ENCODE measurements around the gene LRRC8B. TPM values are rescaled to one million over a fixed set of nuclear protein-coding genes. Genes with fewer than 3 reads are reported as not detected.

Gene LRRC8B
- total and polyA plus RNA-seq, 9 of the 15 experiments (the other 6 are each of a cell fraction or from before 2014, with no cell fraction given): 4.3 to 43.7 (median 14.4) TPM

DNA sequence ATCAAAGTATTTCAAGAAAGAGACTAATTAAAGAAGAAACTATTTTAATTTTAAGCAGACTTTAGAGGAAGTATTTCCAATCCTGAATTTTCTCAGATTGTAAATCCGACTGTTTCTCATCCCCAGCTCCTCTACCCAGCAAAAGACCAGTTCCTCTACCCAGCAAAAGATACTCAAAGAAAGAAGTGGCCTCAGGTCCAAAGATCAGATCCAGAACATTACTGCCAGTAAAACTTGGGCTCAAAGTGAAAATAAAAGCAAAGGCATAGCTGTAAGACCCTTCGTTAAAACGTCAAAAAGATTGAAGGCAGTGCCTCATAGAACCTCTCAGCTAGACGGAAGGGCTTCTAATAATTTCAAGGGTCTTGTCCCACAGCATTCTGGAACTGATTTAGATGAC, 50.0 kb downstream of the LRRC8B start:
- CTCF ChIA-PET (ENCODE audit: low intra/inter-chr PET ratio): no interaction called here
- DNase-seq (ENCODE audit: extremely low read depth in 1 of 4, low spot score in 3 of 4) (no peak), ATAC-seq (no peak), FAIRE-seq (no peak)
- no peaks in the 10 kb centered on the region for H3K9me3 ChIP-seq (replicated peaks; ENCODE audit: control insufficient read depth, insufficient read depth, low read depth, low read length)
- no peaks in the 10 kb centered on the region for H3K9me1 ChIP-seq (ENCODE audit: control insufficient read depth, insufficient read depth, low read length)
- H3K27ac ChIP-seq (ENCODE audit: extremely low read depth, low read depth, low read length): no peak overlapping the region
- H3K4me3 ChIP-seq: no peak overlapping the region
- in situ Hi-C loops (cut with MboI): loop anchor here (10.0 kb wide), 1 partner anchor 1330 kb away; no protein-coding TSS in a partner anchor
- H3K27me3 ChIP-seq (ENCODE audit: control insufficient read depth in 2 of 2, insufficient read depth in 2 of 2, low read length in 2 of 2): no peaks in the 10 kb centered on the region
- WGBS (ENCODE audit: insufficient coverage, low coverage, missing lambda C conversion rate): 87% methylated on average over 4 of the region's 4 CpGs
- no peak overlapping the region for H3K4me2 ChIP-seq (ENCODE audit: insufficient read depth, low read length)
- H4K20me1 ChIP-seq (replicated peaks; ENCODE audit: control insufficient read depth, insufficient read depth, low read length): no peaks in the 10 kb centered on the region
- H2AFZ ChIP-seq (ENCODE audit: low read depth, low read length): no peak overlapping the region
- BruUV-seq (replicated peaks): no TSS peak
- no peak overlapping the region for H3K9ac ChIP-seq (ENCODE audit: insufficient read depth in 1 of 2, low read depth in 2 of 2, low read length in 2 of 2)
- TF ChIP-seq ZNF785 (CRISPR knock-in tag; IDR thresholded peaks at IDR 0.05): no peak
- no peak for TF ChIP-seq ERF (CRISPR knock-in tag; IDR thresholded peaks at IDR 0.05)
- TF ChIP-seq, protein P1, sequence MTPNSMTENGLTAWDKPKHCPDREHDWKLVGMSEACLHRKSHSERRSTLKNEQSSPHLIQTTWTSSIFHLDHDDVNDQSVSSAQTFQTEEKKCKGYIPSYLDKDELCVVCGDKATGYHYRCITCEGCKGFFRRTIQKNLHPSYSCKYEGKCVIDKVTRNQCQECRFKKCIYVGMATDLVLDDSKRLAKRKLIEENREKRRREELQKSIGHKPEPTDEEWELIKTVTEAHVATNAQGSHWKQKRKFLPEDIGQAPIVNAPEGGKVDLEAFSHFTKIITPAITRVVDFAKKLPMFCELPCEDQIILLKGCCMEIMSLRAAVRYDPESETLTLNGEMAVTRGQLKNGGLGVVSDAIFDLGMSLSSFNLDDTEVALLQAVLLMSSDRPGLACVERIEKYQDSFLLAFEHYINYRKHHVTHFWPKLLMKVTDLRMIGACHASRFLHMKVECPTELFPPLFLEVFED (CRISPR knock-in tag; conservative IDR thresholded peaks at IDR 0.05): no peak
- TF ChIP-seq THRAP3 (IDR thresholded peaks at IDR 0.05; ENCODE audit: borderline replicate concordance): no peak
- TF ChIP-seq ZNF586 (CRISPR knock-in tag; conservative IDR thresholded peaks at IDR 0.05): no peak
- no peak for TF ChIP-seq ARID2 (IDR thresholded peaks at IDR 0.05)
- TF ChIP-seq RB1 (IDR thresholded peaks at IDR 0.05; ENCODE audit: low read depth): no peak
- no peak for TF ChIP-seq ZBTB7A (IDR thresholded peaks at IDR 0.05; ENCODE audit: borderline replicate concordance, control insufficient read depth, low read depth, low read length)
- no peak for TF ChIP-seq IRF9 (tag; IDR thresholded peaks at IDR 0.05)
- no peak for TF ChIP-seq ZNF436 (CRISPR knock-in tag; IDR thresholded peaks at IDR 0.05)
- H3K36me3 ChIP-seq (ENCODE audit: control insufficient read depth, insufficient read depth, low read length): peaks cover 69% of the 10 kb centered on the region; the same call in 2 of the 3 replicates
- no peaks in the 10 kb centered on the region for H3K4me1 ChIP-seq (replicated peaks in 1 of 2; ENCODE audit: control insufficient read depth in 2 of 2, insufficient read depth in 2 of 2, low read length in 2 of 2)
- intact Hi-C loops (cut with micrococcal nuclease): no loop called here
- peaks cover 21% of the 10 kb centered on the region for H3K79me2 ChIP-seq (ENCODE audit: control insufficient read depth, insufficient read depth, low read length)
- POLR2A ChIA-PET: interaction anchor here (1.0 kb wide), 1 partner anchor 10 kb away, joined by 3 read pairs; no protein-coding TSS in a partner anchor
